Right ventricle myocardium superior (tissue), 1 donor: ENCODE measurements around the gene RRP12. TPM values are rescaled to one million over a fixed set of nuclear protein-coding genes. Genes with fewer than 3 reads are reported as not detected.

Experiments used
- total RNA-seq: library from RNA; stranded (reverse); fragmentation: NEBNext Ultra II Directional; extraction: Animal tissue kit (Norgen Biotek cat#: 25700); gene quantifications from one replicate; pipeline ENCODE4 v1.2.1, GENCODE V29; 2021
- donor health status: DM: no; HTN: yes; CAD: no; lungs with severe emphysema.

Gene RRP12
- total RNA-seq, 1 donor from 2014 or later, result 10.9 TPM

Other genes with a start within 250 kb of the RRP12 start
- gene SLIT1, start 215.4 kb downstream of the RRP12 start, total RNA-seq, result 0.16 TPM
- gene ARHGAP19, start 108.7 kb downstream of the RRP12 start, total RNA-seq, result 5.9 TPM
- gene FRAT1, start 82.1 kb downstream of the RRP12 start, total RNA-seq, result 5.3 TPM
- 8.4 TPM for gene FRAT2, start 66.6 kb downstream of the RRP12 start, total RNA-seq
- 187 TPM for gene PGAM1, start 24.9 kb upstream of the RRP12 start, total RNA-seq
- 14.5 TPM for gene EXOSC1, start 44.7 kb upstream of the RRP12 start, total RNA-seq
- 18.5 TPM for gene ZDHHC16, start 44.8 kb upstream of the RRP12 start, total RNA-seq
- gene MMS19, start 97.1 kb upstream of the RRP12 start, total RNA-seq, result 34.0 TPM
- gene UBTD1, start 97.6 kb upstream of the RRP12 start, total RNA-seq, result 26.7 TPM
- gene ANKRD2, start 171.4 kb upstream of the RRP12 start, total RNA-seq, result 152 TPM
- gene HOGA1, start 183.0 kb upstream of the RRP12 start, total RNA-seq, result 18.7 TPM
- gene C10orf62, start 188.4 kb upstream of the RRP12 start, total RNA-seq, result 0.48 TPM
- gene MORN4, start 232.2 kb upstream of the RRP12 start, total RNA-seq, result 8.1 TPM
- gene PI4K2A, start 239.3 kb upstream of the RRP12 start, total RNA-seq, result 9.9 TPM